Heart right ventricle (tissue), 16 donors: ENCODE data around the gene RNASE13. TPM values are rescaled to one million over a fixed set of nuclear protein-coding genes. Genes with fewer than 3 reads are reported as not detected.
A peak's percentile ranks its signal among the peaks of the same experiment; 100 is the strongest.

Experiments
- ATAC-seq, 8 donors: fragments of 200-7000 bp; cut with Tn5 transposase; one replicate each; pipeline ENCODE4 v1.9.1; 2020; ENCODE audit warnings: mild to moderate bottlenecking in 8 of 8, moderate library complexity in 8 of 8, moderate number of reproducible peaks in 1 of 8
- DNase-seq, 2 donors: peaks; one replicate each; pipeline ENCODE4 v3.0.0-alpha.2; 2020
- H3K27ac ChIP-seq, 10 donors: fragments of 200-600 bp; sonication (generic) in 2 of 10; one replicate each; pipeline versions ENCODE4 v1.5.0 to v1.8.0; 2020 to 2022; ENCODE audit warnings: mild to moderate bottlenecking in 3 of 10
- H3K27me3 ChIP-seq, 7 donors: fragments of 200-600 bp; one replicate each; pipeline ENCODE4 v1.8.0; 2021 to 2022; ENCODE audit warnings: mild to moderate bottlenecking in 2 of 7
- H3K36me3 ChIP-seq, 9 donors: fragments of 200-600 bp; sonication (generic) in 1 of 9; one replicate each; pipeline versions ENCODE4 v1.5.0 to v1.8.0; 2020 to 2022; ENCODE audit warnings: mild to moderate bottlenecking in 2 of 9
- H3K4me1 ChIP-seq, 9 donors: fragments of 200-600 bp; sonication (generic) in 1 of 9; one replicate each; pipeline versions ENCODE4 v1.5.0 to v1.8.0; 2020 to 2022; ENCODE audit warnings: mild to moderate bottlenecking in 4 of 9
- H3K4me3 ChIP-seq, 10 donors: fragments of 200-600 bp; sonication (generic) in 2 of 10; one replicate each; pipeline versions ENCODE4 v1.5.0 to v1.8.0; 2020 to 2022; ENCODE audit warnings: mild to moderate bottlenecking in 7 of 10, moderate library complexity in 2 of 10
- H3K9me3 ChIP-seq, 11 donors: fragments of 200-600 bp in 10 of 11; sonication (generic) in 2 of 11; one replicate each; pipeline versions ENCODE4 v1.5.0 to v1.8.0; 2013 to 2022; ENCODE audit warnings: mild to moderate bottlenecking in 2 of 11, control low read depth in 1 of 11, moderate library complexity in 1 of 11
- WGBS, 2 donors: extraction: QIAGEN DNeasy Blood & Tissue Kit; methylation state at CpG; one replicate each; pipeline ENCODE4 v1.1.7; 2013; ENCODE audit warnings: inconsistent platforms in 1 of 2; 5-methylcytosine and 5-hydroxymethylcytosine counted together
- intact Hi-C, 10 donors: fragments of 100-400 bp; cut with DNase I; formaldehyde crosslinking; loops; one replicate each; pipeline versions ENCODE4 v1.11.1 to v1.14.2; 2022
- polyA plus RNA-seq, 2 donors: library from polyadenylated mRNA; stranded (reverse); fragments of 200-250 nt; gene quantifications; one replicate each; pipeline ENCODE4 v1.2.3, GENCODE V29; 2013
- total RNA-seq, 10 donors: library from RNA; stranded (reverse); fragmentation: NEBNext Ultra II Directional in 3 of 10; extraction: Animal tissue kit (Norgen Biotek cat#: 25700) in 3 of 10; gene quantifications; one replicate each; pipeline versions ENCODE4 v1.2.1 to v1.2.4, GENCODE V29; 2021 to 2023
- TF ChIP-seq, protein P1 (sequence below), 9 donors: fragments of 200-600 bp; sonication (generic) in 2 of 9; IDR thresholded peaks; one replicate each; pipeline versions ENCODE4 v1.5.0 to v1.8.0; 2021 to 2022; ENCODE audit warnings: antibody characterized with exemption in 9 of 9, mild to moderate bottlenecking in 5 of 9, moderate library complexity in 1 of 9
- donor health status: Arrhythmogenic right ventricular cardiomyopathy.
- donor health status: ischemic (EF 13 %, LVEDD 7.1; RV severe dilation, severe dysfunction).
- donor health status: healthy with polysubstance abuse.
- donor health status: DM: no; HTN: yes; CAD: no.
- donor health status: DM: no; HTN: no; CAD: no.
- donor health status: ischemic (EF 25% LVEDD 6.9; RV normal size, moderate dysfunction).
- donor health status: ischemic (EF 25% LVEDD 5.7; RV mildly dilated, moderate dysfunction).
- donor health status: healthy.
- donor health status: DM: yes; HTN: yes; CAD: no.
- donor health status: Ischemic cardiomyopathy.
- donor health status: ischemic (EF 35%, LVEDD 5.7; RV mildly dilated, moderate dysfunction).
- donor health status: nonischemic (EF 11% LVEDD 7.7; RV severe dilation, severe dysfunction).
- donor health status: DM: yes; HTN: yes; CAD: no.
- donor health status: PGD.
- donor health status: ischemic (EF 29% LVEDD 5.4; RV normal size, mild dysfunction).
- donor health status: nonischemic (EF 23%, LVEDD 6.1; RV moderate dilation, normal function).

RNASE13 gene
- total and polyA plus RNA-seq, 12 donors = not detected

DNA sequence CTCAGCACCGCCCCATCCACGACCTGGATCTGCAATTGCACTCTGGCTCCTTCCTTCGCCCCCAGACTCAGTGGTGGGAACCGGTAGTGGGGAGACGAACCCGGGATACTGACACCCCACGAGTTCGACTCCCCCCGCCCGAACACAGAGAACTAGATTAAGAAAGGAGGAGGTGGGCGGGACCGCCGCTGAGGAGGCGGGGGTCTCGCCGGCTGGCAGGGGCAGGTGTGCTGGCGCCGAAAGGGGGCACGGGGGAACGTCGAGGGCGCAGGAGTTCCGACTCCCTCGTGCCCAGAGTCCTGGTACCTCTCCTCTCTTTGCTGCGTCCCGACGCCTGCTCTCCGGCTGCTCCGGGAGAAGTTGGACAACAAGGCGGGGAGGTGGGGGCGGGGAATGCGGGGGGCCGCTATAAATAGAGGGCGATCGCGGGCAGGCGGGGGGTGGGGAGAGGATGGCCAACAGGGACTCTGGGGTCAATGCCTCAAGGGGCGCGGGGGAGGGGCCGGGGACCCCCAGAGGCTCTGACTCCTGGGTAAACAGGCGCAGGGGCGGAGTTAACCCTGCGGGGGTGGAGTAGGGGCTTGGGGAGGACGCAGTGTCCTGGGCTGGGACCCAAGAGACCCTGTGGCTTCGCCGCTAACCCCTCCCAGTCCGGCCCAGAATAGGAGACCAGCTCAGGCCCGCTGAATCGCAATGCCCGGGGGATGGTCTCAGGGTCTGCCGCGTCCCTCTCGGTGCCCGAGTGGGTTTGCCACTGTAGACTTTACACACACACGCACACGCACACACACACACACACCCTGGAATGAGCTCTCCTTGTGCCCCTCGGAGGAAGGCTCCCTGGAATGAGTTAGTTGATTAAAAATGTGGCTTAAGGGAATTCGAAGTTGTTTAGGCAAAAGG, 9.0 kb downstream of the RNASE13 start:
- 2 to 3% methylated on average over 50 to 58 of the region's 58 CpGs for WGBS, 2 donors
- intact Hi-C loops = loop anchor here in 4 of 10 donors (1.0 to 5.0 kb wide), 3 partner anchors 13 to 77 kb away; partner anchors contain the start of gene TMEM253 (in 1 of the 4)
- TF ChIP-seq, protein P1, sequence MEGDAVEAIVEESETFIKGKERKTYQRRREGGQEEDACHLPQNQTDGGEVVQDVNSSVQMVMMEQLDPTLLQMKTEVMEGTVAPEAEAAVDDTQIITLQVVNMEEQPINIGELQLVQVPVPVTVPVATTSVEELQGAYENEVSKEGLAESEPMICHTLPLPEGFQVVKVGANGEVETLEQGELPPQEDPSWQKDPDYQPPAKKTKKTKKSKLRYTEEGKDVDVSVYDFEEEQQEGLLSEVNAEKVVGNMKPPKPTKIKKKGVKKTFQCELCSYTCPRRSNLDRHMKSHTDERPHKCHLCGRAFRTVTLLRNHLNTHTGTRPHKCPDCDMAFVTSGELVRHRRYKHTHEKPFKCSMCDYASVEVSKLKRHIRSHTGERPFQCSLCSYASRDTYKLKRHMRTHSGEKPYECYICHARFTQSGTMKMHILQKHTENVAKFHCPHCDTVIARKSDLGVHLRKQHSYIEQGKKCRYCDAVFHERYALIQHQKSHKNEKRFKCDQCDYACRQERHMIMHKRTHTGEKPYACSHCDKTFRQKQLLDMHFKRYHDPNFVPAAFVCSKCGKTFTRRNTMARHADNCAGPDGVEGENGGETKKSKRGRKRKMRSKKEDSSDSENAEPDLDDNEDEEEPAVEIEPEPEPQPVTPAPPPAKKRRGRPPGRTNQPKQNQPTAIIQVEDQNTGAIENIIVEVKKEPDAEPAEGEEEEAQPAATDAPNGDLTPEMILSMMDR (IDR thresholded peaks at IDR 0.05) = no peak
- Histone ChIP-seq H3K36me3 (peaks cover 0 to 20% (median 12%) of the 10 kb centered on the region in 9 donors), H3K4me1 (peaks cover 14 to 57% (median 36%) of the 10 kb centered on the region in 9 donors), H3K27me3 (peaks cover 0 to 23% (median 0%) of the 10 kb centered on the region in 7 donors), H3K9me3 (no peaks in the 10 kb centered on the region), H3K4me3 (peak overlapping the region; percentile 59 to 98 (median 82)), H3K27ac (peak overlapping the region; percentile 86 to 100 (median 98))
- DNase-seq (peak; percentile 89 to 93), ATAC-seq (peak; percentile 64 to 83 (median 76))

DNA sequence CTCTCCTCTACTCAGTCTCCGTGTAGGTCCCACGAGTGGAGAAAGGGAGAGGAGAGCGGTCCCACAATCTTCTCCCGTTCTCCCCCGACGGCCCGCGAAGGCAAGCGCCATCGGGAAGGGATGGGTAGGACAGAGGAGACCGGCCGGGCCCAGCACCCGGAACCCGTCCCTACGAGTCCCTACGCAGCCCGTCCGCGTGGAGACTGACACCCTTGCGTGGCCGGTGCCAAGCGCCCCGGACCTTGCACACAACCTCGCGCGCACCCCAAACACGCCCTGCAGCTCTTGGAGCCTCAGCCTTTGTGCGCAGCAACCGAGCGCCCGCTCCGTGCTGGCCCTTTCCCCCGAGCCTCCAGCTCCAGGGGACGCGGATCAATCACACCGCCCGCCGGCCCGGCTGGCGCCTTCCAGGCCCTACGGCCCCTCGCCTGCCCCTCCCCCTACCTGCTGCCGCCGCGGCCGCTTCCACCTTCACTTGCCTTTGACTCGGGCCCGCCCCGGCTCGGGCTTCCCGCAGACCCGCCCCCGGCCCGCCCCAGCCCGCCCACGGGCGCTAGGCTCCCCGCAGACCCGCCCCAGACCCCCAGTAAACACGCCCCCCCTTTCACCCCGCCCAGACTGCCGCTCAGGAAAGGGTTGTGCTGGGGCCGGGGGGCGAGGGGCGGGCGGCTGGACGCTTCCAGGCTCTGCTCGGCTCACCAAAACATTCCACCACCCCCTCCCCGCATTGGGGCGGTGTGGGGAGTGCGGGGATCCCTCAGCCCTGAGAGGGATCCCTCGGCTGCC, 9.8 kb downstream of the RNASE13 start, which contains the start of gene NDRG2:
Gene NDRG2, minus strand, starts transcription at position 477 of the 786 bp plus-strand sequence. CDS start 1,746 bp downstream, outside the sequence.
- Histone ChIP-seq H3K4me3 (peak within 1 kb of the TSS; percentile 59 to 98 (median 82)), H3K27ac (peak within 1 kb of the TSS; percentile 86 to 100 (median 98)), H3K4me1 (peaks cover 14 to 57% (median 36%) of the 10 kb centered on the region in 9 donors), H3K27me3 (peaks cover 0 to 23% (median 0%) of the 10 kb centered on the region in 7 donors), H3K9me3 (no peaks in the 10 kb centered on the region), H3K36me3 (peaks cover 0 to 29% (median 13%) of the 10 kb centered on the region in 9 donors)
- intact Hi-C loops = loop anchor here in 6 of 10 donors (1.0 to 5.0 kb wide), 4 partner anchors 14 to 78 kb away; partner anchors contain the start of gene TMEM253 (in 2 of the 6)
- DNase-seq (peak; percentile 87 to 91), ATAC-seq (peak; percentile 82 to 94 (median 85))
- 0 to 1% methylated on average over 56 to 72 of the region's 72 CpGs for WGBS, 2 donors
- TF ChIP-seq, protein P1 (IDR thresholded peaks at IDR 0.05) = no peak

DNA sequence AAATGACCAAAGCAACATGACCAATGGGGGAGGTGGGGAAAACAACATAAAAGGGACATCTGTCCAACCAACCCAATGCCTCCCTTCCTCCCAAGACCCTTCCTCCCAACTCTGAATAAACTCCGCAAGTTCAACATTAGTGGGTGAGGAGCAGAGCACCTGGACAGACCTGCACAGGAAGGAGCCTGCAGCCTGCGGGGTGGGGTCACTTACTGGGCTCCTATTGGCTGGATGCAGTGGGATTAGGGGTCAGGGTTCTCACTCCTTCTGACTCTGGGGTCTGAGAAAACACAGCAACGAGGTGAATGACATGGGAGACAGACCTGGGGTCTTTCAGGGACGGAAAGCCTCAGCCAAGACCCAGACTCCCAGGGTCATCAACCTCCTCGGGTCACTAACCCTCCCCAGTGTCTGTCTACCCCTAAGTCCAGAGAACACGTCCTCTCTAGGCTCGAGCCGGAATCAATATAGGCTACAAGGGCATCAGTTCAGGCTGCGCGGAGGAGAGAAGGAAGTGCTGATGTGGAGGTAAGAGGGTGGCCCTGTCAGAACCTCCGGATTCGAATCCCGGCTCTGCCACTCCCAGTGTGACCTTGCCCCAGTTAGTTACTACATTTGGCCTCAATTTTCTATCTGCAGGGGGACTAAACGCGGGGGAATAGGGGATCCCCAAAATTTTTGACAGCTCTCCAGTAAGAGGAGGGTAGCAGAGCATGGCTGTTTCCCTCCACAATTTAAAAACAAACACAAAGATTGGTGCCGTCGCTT, 10.6 kb downstream of the RNASE13 start:
- Histone ChIP-seq H3K36me3 (peaks cover 0 to 37% (median 18%) of the 10 kb centered on the region in 9 donors), H3K4me1 (peaks cover 14 to 57% (median 36%) of the 10 kb centered on the region in 9 donors), H3K27ac (peak overlapping the region; percentile 86 to 100 (median 98)), H3K9me3 (no peaks in the 10 kb centered on the region), H3K27me3 (peaks cover 0 to 23% (median 0%) of the 10 kb centered on the region in 7 donors), H3K4me3 (peak overlapping the region; percentile 59 to 98 (median 82))
- DNase-seq = no peak
- peak in 6 of 8 donors; percentile 7 to 29 (median 20) for ATAC-seq
- TF ChIP-seq, protein P1 (IDR thresholded peaks at IDR 0.05) = no peak
- intact Hi-C loops = loop anchor here in 5 of 10 donors (2.0 to 5.0 kb wide), 3 partner anchors 15 to 78 kb away; partner anchors contain the start of gene TMEM253 (in 1 of the 5)
- WGBS, 2 donors = 12 to 15% methylated on average over 17 of the region's 17 CpGs
